Body of pancreas (tissue), 4 donors: ENCODE measurements around the gene CNTNAP2. TPM values are rescaled to one million over a fixed set of nuclear protein-coding genes. Genes with fewer than 3 reads are reported as not detected.
"Not testable (repeated sequence)": the region's sequence is repeated elsewhere in the genome, so short reads cannot be mapped to it uniquely, and the experiment has no call there.

Experiments
- ATAC-seq: fragments of 150-250 bp; one replicate; pipeline ENCODE4 v1.9.1; 2016
- DNase-seq, 4 donors: peaks; one replicate each; pipeline ENCODE4 v3.0.0-alpha.2; 2019
- H3K27ac ChIP-seq, 4 donors: fragments of 200-600 bp; sonication (generic); 1 replicate in 3 of 4; 2 replicates in 1 of 4; pipeline versions ENCODE4 v1.5.1 to v1.6.1; 2016 to 2019; ENCODE audit warnings: mild to moderate bottlenecking in 1 of 4, mixed read lengths in 1 of 4, moderate library complexity in 1 of 4
- H3K27me3 ChIP-seq, 2 donors: fragments of 200-600 bp; sonication (generic); one replicate each; pipeline ENCODE4 v1.6.0; 2016; ENCODE audit warnings: mild to moderate bottlenecking in 1 of 2
- H3K36me3 ChIP-seq, 2 donors: fragments of 200-600 bp; sonication (generic); replicated peaks in 1 of 2; 2 replicates each; pipeline ENCODE4 v1.5.1; 2016; ENCODE audit warnings: low read depth in 2 of 2; ENCODE audit not compliant: insufficient read depth in 1 of 2
- H3K4me1 ChIP-seq: fragments of 200-600 bp; sonication (generic); one replicate; pipeline ENCODE4 v1.6.0; 2016
- H3K4me3 ChIP-seq, 2 donors: fragments of 200-600 bp; sonication (generic); 1 replicate in 1 of 2; 2 replicates in 1 of 2; pipeline ENCODE4 v1.5.1; 2016 to 2019
- H3K9me3 ChIP-seq, 3 donors: fragments of 200-600 bp; sonication (generic); 1 replicate in 2 of 3; 2 replicates in 1 of 3; pipeline ENCODE4 v1.5.1; 2016
- POLR2A ChIP-seq, 3 donors: fragments of 450-650 bp; IDR thresholded peaks; one replicate each; pipeline ENCODE4 v1.6.1; 2016; ENCODE audit warnings: antibody characterized with exemption in 3 of 3, mild to moderate bottlenecking in 2 of 3
- WGBS, 2 donors: methylation state at CpG; one replicate each; pipeline ENCODE4 v1.1.5; 2017; 5-methylcytosine and 5-hydroxymethylcytosine counted together
- intact Hi-C: fragments of 100-400 bp; cut with DNase I; formaldehyde crosslinking; loops from one replicate; pipeline ENCODE4 v1.15.1; 2023
- total RNA-seq, 2 donors: library from RNA; depleted of rRNA; stranded (reverse); fragments of >200 nt; gene quantifications; one replicate each; pipeline ENCODE4 v1.1.0, GENCODE V29; 2016
- TF ChIP-seq, protein P1 (sequence below), 7 experiments: fragments of 450-650 bp in 4 of 7; fragments of 200-600 bp in 3 of 7; sonication (generic) in 3 of 7; IDR thresholded peaks; one replicate each; pipeline ENCODE4 v1.5.1; 2016 to 2019; ENCODE audit warnings: antibody characterized with exemption in 7 of 7

Gene CNTNAP2
- total RNA-seq, 2 donors from 2014 or later: 1.0 TPM; not detected in 1

DNA sequence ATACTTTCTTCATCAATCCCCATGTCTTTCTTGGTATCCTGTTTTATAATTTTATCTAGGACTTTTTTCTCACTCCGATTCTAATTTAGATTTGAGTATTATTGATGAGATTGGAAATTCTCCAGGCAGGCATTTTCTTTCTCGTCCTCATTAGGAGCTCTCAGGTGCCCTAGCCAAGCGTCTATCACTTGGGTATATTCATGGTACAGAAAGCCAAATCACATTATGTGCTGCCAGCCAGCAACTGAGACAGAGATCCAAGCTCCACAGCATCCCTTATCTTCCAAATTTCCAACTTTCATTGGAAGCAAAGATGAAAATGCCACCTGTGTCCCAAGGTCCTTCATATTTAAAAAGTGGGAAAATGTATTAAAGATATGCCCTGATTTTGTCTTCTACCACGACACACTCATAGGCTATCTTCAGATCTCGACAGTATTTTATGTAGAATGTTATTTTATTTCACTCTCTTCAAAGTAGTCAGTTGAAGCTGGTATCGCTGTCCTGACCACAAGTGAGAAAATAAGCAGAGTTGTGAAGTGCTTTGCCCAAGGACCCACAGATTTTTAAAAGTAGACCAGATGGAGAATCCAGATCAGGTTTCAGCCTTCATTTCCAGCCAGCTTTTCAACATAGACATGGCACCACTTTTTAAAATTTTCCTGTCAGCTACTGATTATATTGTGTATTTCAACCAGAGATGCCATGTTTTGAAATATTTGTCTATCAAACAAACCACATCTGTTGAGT is 773.4 kb downstream of the CNTNAP2 start:
- intact Hi-C loops: no loop called here
- no peak for DNase-seq
- 77 to 85% methylated on average over 6 of the region's 6 CpGs for whole genome bisulfite sequencing, 2 donors
- TF ChIP-seq, protein P1, sequence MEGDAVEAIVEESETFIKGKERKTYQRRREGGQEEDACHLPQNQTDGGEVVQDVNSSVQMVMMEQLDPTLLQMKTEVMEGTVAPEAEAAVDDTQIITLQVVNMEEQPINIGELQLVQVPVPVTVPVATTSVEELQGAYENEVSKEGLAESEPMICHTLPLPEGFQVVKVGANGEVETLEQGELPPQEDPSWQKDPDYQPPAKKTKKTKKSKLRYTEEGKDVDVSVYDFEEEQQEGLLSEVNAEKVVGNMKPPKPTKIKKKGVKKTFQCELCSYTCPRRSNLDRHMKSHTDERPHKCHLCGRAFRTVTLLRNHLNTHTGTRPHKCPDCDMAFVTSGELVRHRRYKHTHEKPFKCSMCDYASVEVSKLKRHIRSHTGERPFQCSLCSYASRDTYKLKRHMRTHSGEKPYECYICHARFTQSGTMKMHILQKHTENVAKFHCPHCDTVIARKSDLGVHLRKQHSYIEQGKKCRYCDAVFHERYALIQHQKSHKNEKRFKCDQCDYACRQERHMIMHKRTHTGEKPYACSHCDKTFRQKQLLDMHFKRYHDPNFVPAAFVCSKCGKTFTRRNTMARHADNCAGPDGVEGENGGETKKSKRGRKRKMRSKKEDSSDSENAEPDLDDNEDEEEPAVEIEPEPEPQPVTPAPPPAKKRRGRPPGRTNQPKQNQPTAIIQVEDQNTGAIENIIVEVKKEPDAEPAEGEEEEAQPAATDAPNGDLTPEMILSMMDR (IDR thresholded peaks at IDR 0.05): no peak
- TF ChIP-seq POLR2A (IDR thresholded peaks at IDR 0.05): no peak
- Histone ChIP-seq H3K4me1 (no peaks in the 10 kb centered on the region), H3K36me3 (no peaks in the 10 kb centered on the region), H3K4me3 (no peak overlapping the region), H3K27ac (no peak overlapping the region), H3K27me3 (no peaks in the 10 kb centered on the region), H3K9me3 (no peaks in the 10 kb centered on the region)
- no peak for ATAC-seq

DNA sequence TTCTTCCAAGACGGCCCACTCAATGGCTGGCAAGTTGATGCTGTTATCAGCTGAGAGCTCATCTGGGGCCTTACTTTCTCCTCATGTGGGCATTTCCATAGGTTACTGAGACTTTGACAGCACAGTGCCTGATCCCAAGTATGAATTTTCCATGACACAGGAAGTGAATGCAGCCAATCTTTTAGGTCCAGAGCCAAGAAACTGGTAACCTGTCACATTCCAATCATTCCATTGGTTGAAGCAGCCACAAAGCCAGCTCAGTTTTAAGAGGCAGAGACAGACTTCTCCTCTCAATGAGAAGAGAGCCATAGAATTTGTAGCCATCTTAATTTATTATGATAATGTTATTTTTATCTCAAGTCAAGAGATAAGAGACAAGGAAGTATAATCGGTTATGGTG is 775.5 kb downstream of the CNTNAP2 start:
- ATAC-seq (no peak), DNase-seq (no peak)
- H3K36me3 ChIP-seq: no peaks in the 10 kb centered on the region
- TF ChIP-seq, protein P1 (IDR thresholded peaks at IDR 0.05): no peak
- TF ChIP-seq POLR2A (IDR thresholded peaks at IDR 0.05): no peak
- 49 to 53% methylated on average over 2 of the region's 2 CpGs for WGBS, 2 donors
- no peaks in the 10 kb centered on the region for H3K9me3 ChIP-seq
- H3K27ac ChIP-seq: no peak overlapping the region
- H3K4me1 ChIP-seq: no peaks in the 10 kb centered on the region
- intact Hi-C loops: no loop called here
- H3K27me3 ChIP-seq: no peaks in the 10 kb centered on the region
- H3K4me3 ChIP-seq: no peak overlapping the region

DNA sequence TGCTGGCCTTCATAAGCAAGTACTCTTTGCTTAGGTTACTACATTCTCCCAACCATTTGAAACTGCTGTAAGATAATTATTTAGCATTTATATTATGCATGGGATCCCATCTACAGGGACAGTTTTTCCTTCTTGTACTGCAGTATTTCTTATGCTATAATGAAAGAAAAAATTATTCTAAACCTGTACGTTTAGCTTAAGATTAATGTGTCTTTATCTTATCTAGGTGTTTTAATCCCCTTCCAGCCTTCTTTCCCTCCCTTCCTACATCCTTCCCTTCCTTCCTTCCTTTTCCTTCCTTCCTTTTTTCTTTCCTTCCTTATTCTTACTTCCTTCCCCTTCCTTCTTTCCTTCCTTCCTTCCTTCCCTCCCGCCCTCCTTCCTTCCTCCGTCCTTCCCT is 778.3 kb downstream of the CNTNAP2 start:
- H3K4me1 ChIP-seq: no peaks in the 10 kb centered on the region
- TF ChIP-seq POLR2A (IDR thresholded peaks at IDR 0.05): no peak
- TF ChIP-seq, protein P1 (IDR thresholded peaks at IDR 0.05): no peak
- H3K9me3 ChIP-seq: no peaks in the 10 kb centered on the region
- 74 to 78% methylated on average over 3 of the region's 3 CpGs for WGBS, 2 donors
- no peak for DNase-seq
- no peak overlapping the region for H3K27ac ChIP-seq
- no peaks in the 10 kb centered on the region for H3K36me3 ChIP-seq
- H3K27me3 ChIP-seq: no peaks in the 10 kb centered on the region
- H3K4me3 ChIP-seq: no peak overlapping the region
- intact Hi-C loops: no loop called here
- no peak for ATAC-seq

DNA sequence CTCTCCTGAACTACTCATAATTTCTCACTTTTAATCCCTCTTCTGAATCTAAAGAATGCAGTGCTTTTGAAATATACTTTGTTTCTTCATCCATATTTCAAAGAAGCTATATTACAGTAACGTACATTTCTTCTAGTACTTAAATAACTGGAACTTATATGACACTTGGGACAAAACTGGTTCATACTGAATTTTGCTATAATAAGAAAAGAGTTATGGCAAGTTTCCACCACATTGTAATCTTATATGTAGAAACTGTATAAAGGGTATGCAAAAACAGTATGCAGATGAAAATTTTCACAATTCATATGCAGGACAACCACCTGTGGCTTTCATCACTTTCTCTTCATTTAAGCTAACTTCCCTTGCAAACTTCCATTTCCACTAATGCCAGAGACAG is 785.7 kb downstream of the CNTNAP2 start:
- Histone ChIP-seq H3K27me3 (no peaks in the 10 kb centered on the region), H3K4me1 (no peaks in the 10 kb centered on the region), H3K9me3 (no peaks in the 10 kb centered on the region), H3K27ac (no peak overlapping the region), H3K4me3 (no peak overlapping the region), H3K36me3 (no peaks in the 10 kb centered on the region)
- 28 to 35% methylated on average over 1 of the region's 1 CpG for WGBS, 2 donors
- TF ChIP-seq, protein P1 (IDR thresholded peaks at IDR 0.05): no peak
- TF ChIP-seq POLR2A (IDR thresholded peaks at IDR 0.05): no peak
- ATAC-seq: no peak
- intact Hi-C loops: no loop called here
- DNase-seq: no peak

DNA sequence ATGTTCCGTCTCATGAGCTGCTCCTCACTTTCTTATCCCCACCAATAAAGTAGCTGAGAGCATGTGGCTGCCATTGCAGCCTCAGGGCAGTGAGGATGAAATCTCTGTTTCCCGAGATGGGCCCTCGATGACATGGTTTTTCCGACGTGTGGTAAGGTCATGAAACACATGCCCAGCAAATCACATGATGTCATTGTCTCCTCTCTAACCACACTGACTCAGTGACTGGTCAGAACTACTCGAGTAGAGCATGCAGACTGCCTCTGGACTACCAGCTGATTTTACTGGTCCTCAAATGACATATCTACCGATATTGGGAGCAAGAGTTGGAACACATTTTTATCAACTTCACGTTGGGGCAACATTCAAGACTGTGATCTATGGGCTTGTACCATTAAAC is 786.1 kb downstream of the CNTNAP2 start:
- 87 to 90% methylated on average over 8 of the region's 8 CpGs for WGBS, 2 donors
- no peaks in the 10 kb centered on the region for H3K36me3 ChIP-seq
- no peak overlapping the region for H3K4me3 ChIP-seq
- no peaks in the 10 kb centered on the region for H3K9me3 ChIP-seq
- no peak overlapping the region for H3K27ac ChIP-seq
- intact Hi-C loops: no loop called here
- ATAC-seq (no peak), DNase-seq (no peak)
- no peaks in the 10 kb centered on the region for H3K4me1 ChIP-seq
- H3K27me3 ChIP-seq: no peaks in the 10 kb centered on the region
- TF ChIP-seq, protein P1 (IDR thresholded peaks at IDR 0.05): no peak
- no peak for TF ChIP-seq POLR2A (IDR thresholded peaks at IDR 0.05)

DNA sequence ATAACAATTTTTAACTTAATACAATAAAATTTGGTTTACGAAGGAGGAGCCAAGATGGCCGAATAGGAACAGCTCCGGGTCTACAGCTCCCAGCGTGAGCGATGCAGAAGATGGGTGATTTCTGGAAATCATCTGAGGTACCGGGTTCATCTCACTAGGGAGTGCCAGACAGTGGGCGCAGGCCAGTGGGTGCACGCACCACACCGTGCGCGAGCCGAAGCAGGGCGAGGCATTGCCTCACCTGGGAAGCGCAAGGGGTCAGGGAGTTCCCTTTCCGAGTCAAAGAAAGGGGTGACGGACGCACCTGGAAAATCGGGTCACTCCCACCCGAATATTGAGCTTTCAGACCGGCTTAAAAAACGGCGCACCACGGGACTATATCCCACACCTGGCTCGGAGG is 789.1 kb downstream of the CNTNAP2 start:
- H3K36me3 ChIP-seq, H3K4me1 ChIP-seq, ATAC-seq, H3K9me3 ChIP-seq, H3K27me3 ChIP-seq, H3K27ac ChIP-seq, H3K4me3 ChIP-seq, intact Hi-C loops, DNase-seq: not testable (repeated sequence)
- WGBS, 2 donors: 94% methylated on average over 19 to 24 of the region's 24 CpGs
